Right lobe of liver (tissue), 4 donors: ENCODE data around the gene TBXAS1.

Experiments
- CTCF ChIP-seq, 4 donors: fragments of 200-600 bp in 3 of 4; fragments of 450-650 bp in 1 of 4; IDR thresholded peaks; one replicate each; pipeline versions ENCODE4 v1.5.1 to v1.8.0; 2016 to 2022; ENCODE audit warnings: antibody characterized with exemption in 4 of 4, mild to moderate bottlenecking in 2 of 4
- POLR2A ChIP-seq: fragments of 450-650 bp; IDR thresholded peaks from one replicate; pipeline ENCODE4 v1.6.1; 2017; ENCODE audit warnings: antibody characterized with exemption, mild to moderate bottlenecking
- donor health status: DM: no; HTN: no; CAD: no.
- donor health status: DM: no; HTN: no; CAD: no.
- donor health status: DM: no; HTN: yes; CAD: no.

GRCh38 chr7:139949629-139950028 is 120.6 kb downstream of the TBXAS1 start:
- TF ChIP-seq POLR2A (no peak), CTCF (IDR thresholded peaks at IDR 0.05) (no peak)
